Stimulated activated CD8-positive, alpha-beta memory T cell treated with anti-CD3 and anti-CD28 coated beads, Interleukin-4, amount 100 ng/mL, for 4 hours (primary cell): ENCODE data around the gene ZNF799.
"Not testable (repeated sequence)": the region's sequence is repeated elsewhere in the genome, so short reads cannot be mapped to it uniquely, and the experiment has no call there.

Experiments used
- DNase-seq, 2 donors: peaks; one replicate each; pipeline ENCODE4 v3.0.0-alpha.2; 2020; ENCODE audit warnings: low read depth in 2 of 2, low spot score in 1 of 2

ZNF799 gene

DNA sequence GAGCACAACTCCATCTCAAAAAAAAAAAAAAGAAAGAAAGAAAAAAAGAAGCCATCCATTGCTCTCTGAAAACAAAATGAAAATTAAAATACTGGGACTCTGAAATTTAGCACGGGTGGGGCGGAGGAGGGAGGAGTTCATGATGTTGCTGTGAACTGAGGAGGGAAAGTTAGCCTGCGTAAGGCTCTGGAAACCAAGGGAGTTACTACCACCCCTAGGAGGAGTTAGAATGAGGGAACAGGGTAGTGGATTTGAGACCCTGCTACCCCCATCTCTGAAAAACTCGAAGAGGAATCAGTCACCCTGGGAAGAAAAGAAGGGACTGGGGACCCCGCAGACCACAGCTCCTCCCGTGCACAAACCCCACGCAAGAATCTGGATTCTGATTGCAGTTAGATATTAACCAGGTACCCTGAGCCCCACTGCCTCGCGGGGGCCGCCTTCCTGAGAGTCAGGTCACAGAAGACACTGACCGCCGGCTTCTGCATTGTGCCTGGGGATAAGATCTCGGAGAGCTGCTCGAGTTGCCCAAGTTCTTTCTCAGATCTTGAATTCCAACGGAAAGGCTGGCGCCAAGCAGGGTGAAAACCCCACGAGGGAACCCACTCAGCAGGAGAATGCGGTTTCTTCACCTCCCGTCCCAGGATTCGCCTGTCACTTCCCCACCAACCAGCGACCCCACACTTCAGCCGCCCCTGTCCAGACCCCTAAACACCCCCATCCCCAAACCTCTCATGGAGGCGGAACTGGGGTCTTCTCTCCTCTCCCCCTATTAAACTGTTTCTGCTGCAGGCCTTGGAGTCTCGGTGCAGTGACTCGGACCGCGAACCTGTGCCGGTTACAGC is 36.5 kb downstream of the ZNF799 start:
- no peak for DNase-seq

DNA sequence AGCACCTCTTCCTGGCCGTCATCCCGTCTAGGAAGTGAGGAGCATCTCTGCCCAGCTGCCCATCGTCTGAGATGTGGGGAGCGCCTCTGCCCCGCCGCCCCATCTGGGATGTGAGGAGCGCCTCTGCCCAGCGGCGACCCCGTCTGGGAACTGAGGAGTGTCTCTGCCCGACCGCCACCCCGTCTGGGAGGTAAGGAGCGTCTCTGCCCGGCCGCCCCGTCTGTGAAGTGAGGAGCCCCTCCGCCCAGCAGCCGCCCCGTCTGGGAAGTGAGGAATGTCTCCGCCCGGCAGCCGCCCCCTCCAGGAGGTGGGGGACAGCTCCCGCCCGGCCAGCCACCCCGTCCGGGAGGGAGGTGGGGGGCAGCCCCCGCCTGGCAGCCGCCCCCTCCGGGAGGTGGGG is 38.8 kb downstream of the ZNF799 start:
- DNase-seq, result not testable (repeated sequence)

DNA sequence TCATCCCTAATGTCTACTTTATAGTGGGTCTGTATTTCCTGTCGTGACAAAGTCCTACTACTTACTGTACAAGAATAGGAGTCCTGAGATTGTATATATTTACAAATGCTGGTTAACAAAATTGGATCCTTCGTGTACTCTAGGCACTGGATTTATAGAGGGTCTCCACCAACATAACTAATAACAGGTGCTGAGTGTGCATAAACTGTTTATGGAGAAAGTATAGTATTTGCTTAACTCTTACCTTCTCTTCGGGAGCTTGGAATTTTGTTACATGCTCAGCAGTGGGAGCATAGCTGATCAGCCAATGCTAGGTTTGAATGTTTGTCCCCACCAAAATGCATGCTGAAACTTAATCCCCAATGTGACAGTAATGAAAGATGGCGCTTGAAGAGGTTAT is 47.7 kb downstream of the ZNF799 start:
- no peak for DNase-seq

DNA sequence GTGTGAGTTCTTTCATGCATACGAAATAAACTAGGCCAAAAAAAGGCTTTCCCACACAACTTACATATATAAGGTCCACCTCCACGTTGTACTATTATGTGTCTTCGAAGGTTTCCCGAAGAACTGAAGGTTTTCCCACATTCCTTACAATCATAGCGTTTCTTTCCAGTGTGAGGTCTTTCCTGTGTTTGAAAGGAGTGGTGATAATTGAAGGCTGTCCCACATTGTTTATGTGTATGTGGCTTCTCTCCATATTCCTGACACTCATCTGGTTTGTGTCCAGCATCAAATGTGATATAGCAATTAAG is 50.2 kb downstream of the ZNF799 start:
- no peak for DNase-seq

DNA sequence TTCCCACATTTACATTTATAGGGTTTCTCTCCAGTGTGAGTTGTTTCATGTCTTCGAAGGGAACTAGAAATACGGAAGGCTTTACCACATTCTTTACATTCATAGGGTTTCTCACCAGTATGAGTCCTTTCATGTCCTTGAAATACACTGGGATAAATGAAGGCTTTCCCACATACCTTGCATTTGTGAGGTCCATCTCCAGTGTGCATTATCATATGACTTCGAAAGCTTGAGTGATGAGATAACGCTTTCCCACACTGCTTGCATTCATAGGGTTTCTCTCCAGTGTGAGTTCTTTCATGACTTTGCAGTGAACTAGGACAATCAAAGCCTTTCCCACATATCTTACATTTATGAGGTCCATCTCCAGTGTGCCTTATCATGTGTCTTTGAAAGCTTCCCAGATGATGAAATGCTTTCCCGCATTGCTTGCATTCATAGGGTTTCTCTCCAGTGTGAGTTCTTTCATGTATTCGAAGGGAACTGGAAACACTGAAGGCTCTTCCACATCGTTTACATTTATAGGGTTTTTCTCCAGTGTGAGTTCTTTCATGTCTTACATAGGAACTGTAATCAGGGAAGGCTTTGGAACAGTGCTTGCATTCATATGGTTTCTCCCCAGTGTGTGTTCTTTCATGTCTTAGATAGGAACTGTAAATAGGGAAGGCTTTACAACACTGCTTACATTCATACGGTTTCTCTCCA is 50.7 kb downstream of the ZNF799 start:
- no peak for DNase-seq

GRCh38 chr19:12346896-12347295 is 54.2 kb downstream of the ZNF799 start:
- DNase-seq, result no peak

DNA sequence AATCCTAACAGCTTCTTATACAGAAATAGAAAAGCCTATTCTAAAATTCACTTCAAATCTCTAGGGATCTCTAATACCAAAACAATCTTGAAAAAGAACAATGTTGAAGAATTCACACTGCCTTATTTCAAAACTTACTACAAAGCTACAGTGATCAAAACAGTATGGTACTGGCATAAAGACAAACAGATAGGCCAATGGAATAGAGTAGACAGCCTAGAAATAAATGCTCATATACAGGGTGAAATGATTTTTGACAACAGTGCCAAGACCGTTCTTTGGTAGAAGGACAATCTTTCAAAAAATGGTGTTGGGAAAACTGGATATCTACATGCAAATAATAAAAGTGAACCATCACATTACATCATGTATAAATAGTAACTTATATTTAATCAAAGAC is 55.9 kb downstream of the ZNF799 start:
- no peak for DNase-seq
